CD4-positive, alpha-beta T cell (primary cell): ENCODE measurements around the gene PTPRN2. TPM values are rescaled to one million over a fixed set of nuclear protein-coding genes. Genes with fewer than 3 reads are reported as not detected.

Experiments used
- ATAC-seq: fragments of 200-7000 bp; cut with Tn5 transposase; one replicate; pipeline ENCODE4 v1.10.0; 2022; ENCODE audit warnings: mild to moderate bottlenecking; ENCODE audit not compliant: poor library complexity
- CTCF ChIA-PET: fragments of 350-600 bp; sonication (Branson Sonifier 250); formaldehyde crosslinking; loops from one replicate; lab custom pipeline; 2021; ENCODE audit warnings: antibody characterized with exemption, inconsistent platforms; lab: Charles Lee
- POLR2A ChIA-PET: fragments of 350-600 bp; sonication (Branson Sonifier 250); formaldehyde crosslinking; loops from one replicate; lab custom pipeline; 2021; ENCODE audit warnings: antibody characterized with exemption, inconsistent platforms; lab: Charles Lee
- DNase-seq, 14 experiments: peaks; one replicate each; pipeline ENCODE4 v3.0.0-alpha.2; 2013 to 2020; ENCODE audit warnings: mixed read lengths in 2 of 14
- H3K27ac ChIP-seq, 2 donors: one replicate each; pipeline versions ENCODE4 v1.5.1 to v1.7.0; 2013; ENCODE audit warnings: low read length in 2 of 2, low read depth in 1 of 2, mild to moderate bottlenecking in 1 of 2
- H3K27me3 ChIP-seq, 2 experiments: 1 replicate in 1 of 2; 2 replicates in 1 of 2; pipeline versions ENCODE4 v1.6.1 to v1.7.0; 2013; ENCODE audit warnings: low read length in 2 of 2, control low read depth in 1 of 2, mild to moderate bottlenecking in 1 of 2, moderate library complexity in 1 of 2; ENCODE audit not compliant: insufficient read depth in 2 of 2, control insufficient read depth in 1 of 2
- H3K36me3 ChIP-seq: one replicate; pipeline ENCODE4 v1.6.1; 2013; ENCODE audit warnings: low read length, control low read depth; ENCODE audit not compliant: insufficient read depth
- H3K4me1 ChIP-seq: one replicate; pipeline ENCODE4 v1.6.1; 2013; ENCODE audit warnings: low read length, control low read depth; ENCODE audit not compliant: insufficient read depth
- H3K4me3 ChIP-seq: one replicate; pipeline ENCODE4 v1.5.1; 2013; ENCODE audit warnings: mild to moderate bottlenecking, low read length, moderate library complexity
- H3K9me3 ChIP-seq, 2 experiments: 1 replicate in 1 of 2; 2 replicates in 1 of 2; pipeline versions ENCODE4 v1.6.1 to v1.7.0; 2013; ENCODE audit warnings: low read length in 2 of 2, mild to moderate bottlenecking in 2 of 2, control low read depth in 1 of 2, moderate library complexity in 1 of 2; ENCODE audit not compliant: control insufficient read depth in 1 of 2, insufficient read depth in 1 of 2
- H3K27ac Mint-ChIP-seq: one replicate; pipeline ENCODE4 v1.8.0; 2020; ENCODE audit warnings: mixed read lengths
- H3K27me3 Mint-ChIP-seq: one replicate; pipeline ENCODE4 v1.8.0; 2021; ENCODE audit warnings: mixed read lengths
- H3K36me3 Mint-ChIP-seq: one replicate; pipeline ENCODE4 v1.8.0; 2021; ENCODE audit warnings: low read depth, mixed read lengths
- H3K4me1 Mint-ChIP-seq: one replicate; pipeline ENCODE4 v1.8.0; 2021; ENCODE audit warnings: low read depth, mixed read lengths
- H3K4me3 Mint-ChIP-seq: one replicate; pipeline ENCODE4 v1.8.0; 2020; ENCODE audit warnings: mild to moderate bottlenecking, mixed read lengths
- H3K9me3 Mint-ChIP-seq: one replicate; pipeline ENCODE4 v1.8.0; 2020; ENCODE audit warnings: mixed read lengths
- intact Hi-C, 2 experiments: fragments of 100-400 bp; cut with DNase I in 1 of 2; cut with micrococcal nuclease in 1 of 2; formaldehyde crosslinking; loops; one replicate each; pipeline versions ENCODE4 v1.15.1 to v1.9.0; 2023 to 2025; cut with DNase I, micrococcal nuclease
- total RNA-seq, 174 experiments: library from RNA in 2 of 174; stranded (reverse) in 2 of 174; gene quantifications; one replicate each; pipeline ENCODE4 v1.2.3 and lab custom pipeline; 2021 to 2026
- TF ChIP-seq, protein P1 (sequence below): fragments of 200-600 bp; IDR thresholded peaks from one replicate; pipeline ENCODE4 v1.8.0; 2022; ENCODE audit warnings: antibody characterized with exemption, mild to moderate bottlenecking

Gene PTPRN2
- total RNA-seq, 2 experiments from 2014 or later, result 0.34 to 0.44 TPM

DNA sequence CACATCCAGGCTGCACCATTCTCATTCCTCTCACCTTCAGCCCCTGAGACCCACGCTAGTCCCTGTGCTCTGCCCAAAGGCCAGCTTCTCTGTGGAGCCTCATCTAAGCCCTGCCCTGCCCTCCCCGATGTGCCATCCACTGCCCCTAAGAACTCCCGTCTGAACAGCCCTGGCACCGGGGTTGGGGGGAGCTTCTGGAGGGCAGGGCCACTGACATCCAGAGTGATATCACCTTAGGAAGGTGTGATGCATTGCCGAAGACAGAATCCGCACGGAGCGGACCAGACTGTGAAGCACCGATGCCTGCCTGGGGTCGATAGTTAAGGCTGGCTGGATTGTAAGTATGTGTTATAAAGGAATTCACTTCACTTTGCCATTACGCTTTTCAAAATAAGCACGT, 511.0 kb downstream of the PTPRN2 start:
- no peaks in the 10 kb centered on the region for H3K36me3 ChIP-seq
- DNase-seq (no peak), ATAC-seq (no peak)
- TF ChIP-seq, protein P1, sequence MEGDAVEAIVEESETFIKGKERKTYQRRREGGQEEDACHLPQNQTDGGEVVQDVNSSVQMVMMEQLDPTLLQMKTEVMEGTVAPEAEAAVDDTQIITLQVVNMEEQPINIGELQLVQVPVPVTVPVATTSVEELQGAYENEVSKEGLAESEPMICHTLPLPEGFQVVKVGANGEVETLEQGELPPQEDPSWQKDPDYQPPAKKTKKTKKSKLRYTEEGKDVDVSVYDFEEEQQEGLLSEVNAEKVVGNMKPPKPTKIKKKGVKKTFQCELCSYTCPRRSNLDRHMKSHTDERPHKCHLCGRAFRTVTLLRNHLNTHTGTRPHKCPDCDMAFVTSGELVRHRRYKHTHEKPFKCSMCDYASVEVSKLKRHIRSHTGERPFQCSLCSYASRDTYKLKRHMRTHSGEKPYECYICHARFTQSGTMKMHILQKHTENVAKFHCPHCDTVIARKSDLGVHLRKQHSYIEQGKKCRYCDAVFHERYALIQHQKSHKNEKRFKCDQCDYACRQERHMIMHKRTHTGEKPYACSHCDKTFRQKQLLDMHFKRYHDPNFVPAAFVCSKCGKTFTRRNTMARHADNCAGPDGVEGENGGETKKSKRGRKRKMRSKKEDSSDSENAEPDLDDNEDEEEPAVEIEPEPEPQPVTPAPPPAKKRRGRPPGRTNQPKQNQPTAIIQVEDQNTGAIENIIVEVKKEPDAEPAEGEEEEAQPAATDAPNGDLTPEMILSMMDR, result no peak
- ChIA-PET CTCF (no interaction called here), POLR2A (no interaction called here)
- Mint-ChIP-seq H3K4me3 (no peak overlapping the region), H3K9me3 (peaks cover 2% of the 10 kb centered on the region), H3K36me3 (no peaks in the 10 kb centered on the region), H3K27ac (no peak overlapping the region), H3K27me3 (peaks cover 6% of the 10 kb centered on the region), H3K4me1 (no peaks in the 10 kb centered on the region)
- no peak overlapping the region for H3K27ac ChIP-seq
- peaks cover 0 to 42% of the 10 kb centered on the region in 2 experiments for H3K9me3 ChIP-seq
- H3K4me3 ChIP-seq, result no peak overlapping the region
- intact Hi-C loops, result no loop called here
- peaks cover 0 to 2% of the 10 kb centered on the region in 2 experiments for H3K27me3 ChIP-seq
- no peaks in the 10 kb centered on the region for H3K4me1 ChIP-seq

DNA sequence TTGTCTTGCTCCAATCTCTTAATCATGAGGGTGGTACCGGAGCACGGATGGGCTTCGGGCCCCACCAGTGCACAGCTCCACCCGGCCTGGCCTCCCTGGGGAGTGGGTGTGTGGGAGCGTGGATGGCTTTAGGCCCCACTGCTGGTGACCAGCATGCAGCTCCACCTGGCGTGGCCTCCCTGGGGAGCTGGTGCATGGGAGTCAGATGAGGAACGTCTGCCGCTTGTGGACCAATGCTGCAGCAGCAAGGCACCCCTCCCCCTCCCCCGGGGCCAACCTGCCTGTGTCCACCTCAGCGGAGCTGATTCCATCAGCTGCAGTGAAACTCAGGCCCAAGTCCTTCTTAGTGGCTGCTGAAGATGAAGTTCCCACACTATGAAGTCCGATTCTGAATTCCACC, 511.4 kb downstream of the PTPRN2 start:
- Histone ChIP-seq H3K4me3 (no peak overlapping the region), H3K9me3 (peaks cover 0 to 46% of the 10 kb centered on the region in 2 experiments), H3K27me3 (peaks cover 0 to 2% of the 10 kb centered on the region in 2 experiments), H3K36me3 (no peaks in the 10 kb centered on the region), H3K27ac (no peak overlapping the region), H3K4me1 (no peaks in the 10 kb centered on the region)
- no peak for DNase-seq
- H3K4me1 Mint-ChIP-seq, result no peaks in the 10 kb centered on the region
- no peak overlapping the region for H3K27ac Mint-ChIP-seq
- no peaks in the 10 kb centered on the region for H3K36me3 Mint-ChIP-seq
- peaks cover 2% of the 10 kb centered on the region for H3K9me3 Mint-ChIP-seq
- intact Hi-C loops, result no loop called here
- no peak overlapping the region for H3K4me3 Mint-ChIP-seq
- TF ChIP-seq, protein P1, result no peak
- CTCF ChIA-PET, result no interaction called here
- ATAC-seq, result no peak
- POLR2A ChIA-PET, result no interaction called here
- H3K27me3 Mint-ChIP-seq, result peaks cover 6% of the 10 kb centered on the region

DNA sequence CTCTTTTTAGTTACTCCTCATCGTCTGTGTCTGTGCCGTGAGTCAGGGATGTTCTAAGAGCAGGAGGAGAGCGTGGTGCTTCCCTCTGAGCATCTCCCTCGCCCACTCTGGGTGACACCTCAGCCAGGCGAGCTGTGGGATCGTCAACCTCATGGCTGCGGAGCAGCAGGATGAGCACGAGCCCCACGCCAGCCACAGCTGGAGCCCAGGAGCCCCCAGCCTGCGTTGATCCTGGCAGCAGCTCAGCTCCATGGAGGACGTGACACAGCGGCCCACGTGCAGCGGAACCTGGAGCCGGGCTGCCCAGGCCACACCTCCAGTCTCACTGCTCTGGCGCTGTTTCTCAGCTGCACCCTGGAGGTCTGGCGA, 512.0 kb downstream of the PTPRN2 start:
- H3K27me3 ChIP-seq, result peaks cover 0 to under 1% of the 10 kb centered on the region in 2 experiments
- intact Hi-C loops, result no loop called here
- CTCF ChIA-PET, result no interaction called here
- DNase-seq, result no peak
- no peaks in the 10 kb centered on the region for H3K4me1 ChIP-seq
- peaks cover 6% of the 10 kb centered on the region for H3K27me3 Mint-ChIP-seq
- peaks cover 0 to 48% of the 10 kb centered on the region in 2 experiments for H3K9me3 ChIP-seq
- no peak overlapping the region for H3K27ac Mint-ChIP-seq
- H3K27ac ChIP-seq, result no peak overlapping the region
- H3K36me3 ChIP-seq, result no peaks in the 10 kb centered on the region
- H3K9me3 Mint-ChIP-seq, result peaks cover 2% of the 10 kb centered on the region
- TF ChIP-seq, protein P1, result no peak
- no peaks in the 10 kb centered on the region for H3K4me1 Mint-ChIP-seq
- POLR2A ChIA-PET, result no interaction called here
- no peak for ATAC-seq
- H3K4me3 ChIP-seq, result no peak overlapping the region
- no peaks in the 10 kb centered on the region for H3K36me3 Mint-ChIP-seq
- H3K4me3 Mint-ChIP-seq, result no peak overlapping the region
